Ishikawa (cell line): ENCODE results near the gene PBX3.

ENCODE experiments used
- CEBPB ChIP-seq: IDR thresholded peaks from 2 replicates; pipeline ENCODE4 v1.6.1; 2012
- EP300 ChIP-seq: IDR thresholded peaks from 2 replicates; pipeline ENCODE4 v1.6.1; 2012; ENCODE audit warnings: borderline replicate concordance
- TCF12 ChIP-seq: IDR thresholded peaks from 2 replicates; pipeline ENCODE4 v1.6.1; 2012; ENCODE audit warnings: low read depth
- YY1 ChIP-seq: IDR thresholded peaks from 2 replicates; pipeline ENCODE4 v1.6.1; 2012; ENCODE audit warnings: low read depth
- TF ChIP-seq, protein P1 (sequence below): IDR thresholded peaks from 2 replicates; pipeline ENCODE4 v1.6.1; 2012; ENCODE audit warnings: low read depth, mild to moderate bottlenecking
- TF ChIP-seq, protein P2 (sequence below): IDR thresholded peaks from 2 replicates; pipeline ENCODE4 v1.6.1; 2012

DNA sequence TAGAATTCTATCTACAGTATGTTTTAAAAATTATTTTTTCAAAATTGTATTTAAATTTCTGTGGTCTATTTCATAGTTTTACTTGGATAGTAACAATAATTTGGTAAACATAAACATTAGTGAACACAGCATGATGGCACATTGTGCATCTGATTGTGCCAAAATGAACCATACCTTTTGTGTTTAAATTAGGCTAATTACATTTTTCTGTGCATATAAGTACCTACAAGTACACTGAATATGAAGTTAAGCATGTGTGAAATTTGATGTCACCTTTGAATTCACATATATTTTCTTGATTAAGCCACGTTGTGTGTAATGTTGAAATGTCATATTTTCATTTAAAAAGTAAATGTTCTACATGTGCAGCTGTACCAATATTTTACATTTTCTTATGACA, 13.4 kb downstream of the PBX3 start:
- TF ChIP-seq, protein P1, sequence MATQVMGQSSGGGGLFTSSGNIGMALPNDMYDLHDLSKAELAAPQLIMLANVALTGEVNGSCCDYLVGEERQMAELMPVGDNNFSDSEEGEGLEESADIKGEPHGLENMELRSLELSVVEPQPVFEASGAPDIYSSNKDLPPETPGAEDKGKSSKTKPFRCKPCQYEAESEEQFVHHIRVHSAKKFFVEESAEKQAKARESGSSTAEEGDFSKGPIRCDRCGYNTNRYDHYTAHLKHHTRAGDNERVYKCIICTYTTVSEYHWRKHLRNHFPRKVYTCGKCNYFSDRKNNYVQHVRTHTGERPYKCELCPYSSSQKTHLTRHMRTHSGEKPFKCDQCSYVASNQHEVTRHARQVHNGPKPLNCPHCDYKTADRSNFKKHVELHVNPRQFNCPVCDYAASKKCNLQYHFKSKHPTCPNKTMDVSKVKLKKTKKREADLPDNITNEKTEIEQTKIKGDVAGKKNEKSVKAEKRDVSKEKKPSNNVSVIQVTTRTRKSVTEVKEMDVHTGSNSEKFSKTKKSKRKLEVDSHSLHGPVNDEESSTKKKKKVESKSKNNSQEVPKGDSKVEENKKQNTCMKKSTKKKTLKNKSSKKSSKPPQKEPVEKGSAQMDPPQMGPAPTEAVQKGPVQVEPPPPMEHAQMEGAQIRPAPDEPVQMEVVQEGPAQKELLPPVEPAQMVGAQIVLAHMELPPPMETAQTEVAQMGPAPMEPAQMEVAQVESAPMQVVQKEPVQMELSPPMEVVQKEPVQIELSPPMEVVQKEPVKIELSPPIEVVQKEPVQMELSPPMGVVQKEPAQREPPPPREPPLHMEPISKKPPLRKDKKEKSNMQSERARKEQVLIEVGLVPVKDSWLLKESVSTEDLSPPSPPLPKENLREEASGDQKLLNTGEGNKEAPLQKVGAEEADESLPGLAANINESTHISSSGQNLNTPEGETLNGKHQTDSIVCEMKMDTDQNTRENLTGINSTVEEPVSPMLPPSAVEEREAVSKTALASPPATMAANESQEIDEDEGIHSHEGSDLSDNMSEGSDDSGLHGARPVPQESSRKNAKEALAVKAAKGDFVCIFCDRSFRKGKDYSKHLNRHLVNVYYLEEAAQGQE = no peak
- TF ChIP-seq TCF12 (no peak), CEBPB (no peak), EP300 (no peak), YY1 (no peak)
- TF ChIP-seq, protein P2, sequence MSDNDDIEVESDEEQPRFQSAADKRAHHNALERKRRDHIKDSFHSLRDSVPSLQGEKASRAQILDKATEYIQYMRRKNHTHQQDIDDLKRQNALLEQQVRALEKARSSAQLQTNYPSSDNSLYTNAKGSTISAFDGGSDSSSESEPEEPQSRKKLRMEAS = no peak
